ENCODE results near the gene DNAJC10. TPM values are rescaled to one million over a fixed set of nuclear protein-coding genes. Genes with fewer than 3 reads are reported as not detected.
"Not testable (repeated sequence)": the region's sequence is repeated elsewhere in the genome, so short reads cannot be mapped to it uniquely, and the experiment has no call there.

Gene DNAJC10
- total RNA-seq, 1 donor from 2014 or later: 89.5 TPM

- no peak for DNase-seq (ENCODE audit: low read depth)
- H3K4me3 ChIP-seq (ENCODE audit: low read depth, low read length): no peak overlapping the region
- TF ChIP-seq CTCF (conservative IDR thresholded peaks at IDR 0.05; ENCODE audit: low read depth, low read length): no peak
Measured at GRCh38 chr2:182713601-182714000, 2.5 kb upstream of the DNAJC10 start.

GRCh38 chr2:182715121-182715891, 751 bp upstream of the DNAJC10 start:
- H3K4me3 ChIP-seq (ENCODE audit: low read depth, low read length): peak overlapping the region; percentile 93
- peak; percentile 29 for DNase-seq (ENCODE audit: low read depth)
- TF ChIP-seq CTCF (conservative IDR thresholded peaks at IDR 0.05; ENCODE audit: low read depth, low read length): no peak

GRCh38 chr2:182716650-182716979, 558 bp downstream of the DNAJC10 start:
- H3K4me3 ChIP-seq (ENCODE audit: low read depth, low read length): peak overlapping the region; percentile 93
- DNase-seq (ENCODE audit: low read depth): peak; percentile 6
- TF ChIP-seq CTCF (conservative IDR thresholded peaks at IDR 0.05; ENCODE audit: low read depth, low read length): no peak

GRCh38 chr2:182717416-182717815, 1.4 kb downstream of the DNAJC10 start:
- peak overlapping the region; percentile 93 for H3K4me3 ChIP-seq (ENCODE audit: low read depth, low read length)
- no peak for TF ChIP-seq CTCF (conservative IDR thresholded peaks at IDR 0.05; ENCODE audit: low read depth, low read length)
- DNase-seq (ENCODE audit: low read depth): no peak

- peak overlapping the region; percentile 93 for H3K4me3 ChIP-seq (ENCODE audit: low read depth, low read length)
- no peak for DNase-seq (ENCODE audit: low read depth)
- TF ChIP-seq CTCF (conservative IDR thresholded peaks at IDR 0.05; ENCODE audit: low read depth, low read length): no peak
Measured at GRCh38 chr2:182717816-182718215, 1.8 kb downstream of the DNAJC10 start.

- H3K4me3 ChIP-seq (ENCODE audit: low read depth, low read length): no peak overlapping the region
- no peak for DNase-seq (ENCODE audit: low read depth)
- no peak for TF ChIP-seq CTCF (conservative IDR thresholded peaks at IDR 0.05; ENCODE audit: low read depth, low read length)
Measured at GRCh38 chr2:182718459-182718858, 2.4 kb downstream of the DNAJC10 start.

GRCh38 chr2:182719116-182719515, 3.1 kb downstream of the DNAJC10 start:
- not testable (repeated sequence) for DNase-seq (ENCODE audit: low read depth); H3K4me3 ChIP-seq (ENCODE audit: low read depth, low read length)

All from epithelial cell of proximal tubule (primary cell).